IPS-18c (cell line): ENCODE measurements around the gene CREBRF.

Source experiments
- H3K4me3 ChIP-seq: 2 replicates; pipeline ENCODE4 v1.7.0; 2013; ENCODE audit warnings: low read depth, mild to moderate bottlenecking, low read length, moderate library complexity; ENCODE audit not compliant: insufficient read depth
- H3K9me3 ChIP-seq: one replicate; pipeline ENCODE4 v1.6.1; 2013; ENCODE audit warnings: mild to moderate bottlenecking, low read length, moderate library complexity; ENCODE audit not compliant: control insufficient read depth, insufficient read depth

CREBRF gene

GRCh38 chr5:173165177-173166016 is 109.2 kb downstream of the CREBRF start:
- no peak overlapping the region for H3K4me3 ChIP-seq
- H3K9me3 ChIP-seq, result no peaks in the 10 kb centered on the region

GRCh38 chr5:173172166-173172565 is 116.0 kb downstream of the CREBRF start:
- Histone ChIP-seq H3K4me3 (no peak overlapping the region), H3K9me3 (peaks cover 2% of the 10 kb centered on the region)

- H3K4me3 ChIP-seq, result no peak overlapping the region
These were observed 119.4 kb downstream of the CREBRF start for GRCh38 chr5:173175523-173175922.

GRCh38 chr5:173178369-173178910 is 122.3 kb downstream of the CREBRF start:
- Histone ChIP-seq H3K9me3 (no peaks in the 10 kb centered on the region), H3K4me3 (no peak overlapping the region)

More at GRCh38 chr5:173175523-173175922, 119.4 kb downstream of the CREBRF start:
- peaks cover 2% of the 10 kb centered on the region for H3K9me3 ChIP-seq

GRCh38 chr5:173180331-173180730 is 124.2 kb downstream of the CREBRF start:
- Histone ChIP-seq H3K9me3 (no peaks in the 10 kb centered on the region), H3K4me3 (no peak overlapping the region)

- Histone ChIP-seq H3K4me3 (no peak overlapping the region), H3K9me3 (no peaks in the 10 kb centered on the region)
These were observed 131.0 kb downstream of the CREBRF start for GRCh38 chr5:173187054-173187743.

GRCh38 chr5:173188280-173188679 is 132.1 kb downstream of the CREBRF start:
- no peak overlapping the region for H3K4me3 ChIP-seq
- no peaks in the 10 kb centered on the region for H3K9me3 ChIP-seq
